IPS-15b (cell line): ENCODE data around the gene CA6.
"Not testable (repeated sequence)": the region's sequence is repeated elsewhere in the genome, so short reads cannot be mapped to it uniquely, and the experiment has no call there.

Experiments
- H3K27me3 ChIP-seq: one replicate; pipeline ENCODE4 v1.6.1; 2013; ENCODE audit warnings: low read length; ENCODE audit not compliant: control insufficient read depth, insufficient read depth
- H3K36me3 ChIP-seq: one replicate; pipeline ENCODE4 v1.6.1; 2013; ENCODE audit warnings: low read length; ENCODE audit not compliant: control insufficient read depth, insufficient read depth
- H3K4me1 ChIP-seq: one replicate; pipeline ENCODE4 v1.6.1; 2013; ENCODE audit warnings: mild to moderate bottlenecking, low read length; ENCODE audit not compliant: control insufficient read depth, insufficient read depth
- H3K4me3 ChIP-seq: one replicate; pipeline ENCODE4 v1.5.1; 2013; ENCODE audit warnings: low read depth, low read length
- H3K9ac ChIP-seq: one replicate; pipeline ENCODE4 v1.6.1; 2013; ENCODE audit warnings: low read depth, mild to moderate bottlenecking, low read length
- H3K9me3 ChIP-seq: one replicate; pipeline ENCODE4 v1.6.1; 2013; ENCODE audit warnings: mild to moderate bottlenecking, low read length; ENCODE audit not compliant: control insufficient read depth, insufficient read depth

CA6 gene

GRCh38 chr1:8910914-8911313 lies 34.8 kb upstream of the CA6 start:
- Histone ChIP-seq H3K4me1 (peaks cover 17% of the 10 kb centered on the region), H3K27me3 (no peaks in the 10 kb centered on the region), H3K4me3 (no peak overlapping the region), H3K9me3 (no peaks in the 10 kb centered on the region), H3K36me3 (no peaks in the 10 kb centered on the region), H3K9ac (no peak overlapping the region)

DNA sequence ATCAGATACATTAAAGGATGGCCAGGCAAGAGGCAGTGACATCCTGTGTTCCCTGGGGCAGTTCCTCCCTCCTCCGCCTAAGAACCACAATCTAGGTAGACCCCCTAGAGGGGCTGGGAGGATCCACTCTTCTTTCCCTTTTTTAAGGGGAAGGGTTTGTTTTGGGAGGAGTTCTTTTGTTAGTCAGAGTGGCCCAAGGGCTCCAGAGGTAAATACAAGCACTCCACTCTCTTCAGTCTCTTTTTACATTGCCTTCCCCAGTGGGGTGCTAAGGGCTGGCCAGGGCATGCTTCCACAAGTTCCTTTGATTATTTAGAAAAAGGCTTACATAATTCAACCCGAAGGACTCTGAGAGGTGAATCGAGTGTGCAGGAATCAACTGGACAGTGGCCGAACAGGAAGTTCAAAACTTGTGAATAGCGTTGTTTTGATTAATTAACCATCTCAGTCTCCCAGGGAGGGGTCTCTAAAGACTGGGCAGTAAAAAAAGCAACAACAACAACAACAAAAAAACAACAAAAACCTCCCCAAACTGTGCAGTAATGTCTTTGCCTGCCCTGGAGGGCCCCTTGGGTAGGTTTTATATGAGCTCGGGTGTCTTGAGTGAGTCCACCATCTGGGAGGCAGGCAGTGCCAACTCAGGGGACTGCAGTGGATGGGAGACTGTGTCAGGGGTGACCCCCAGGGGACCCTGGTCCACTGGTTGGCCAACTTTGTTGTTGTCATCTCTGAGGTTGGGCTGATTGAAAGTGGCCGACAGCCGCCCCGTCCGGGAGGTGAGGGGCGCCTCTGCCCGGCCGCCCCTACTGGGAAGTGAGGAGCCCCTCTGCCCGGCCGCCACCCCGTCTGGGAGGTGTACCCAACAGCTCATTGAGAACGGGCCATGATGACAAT lies 34.0 kb upstream of the CA6 start:
- no peaks in the 10 kb centered on the region for H3K36me3 ChIP-seq
- H3K4me3 ChIP-seq: no peak overlapping the region
- H3K9ac ChIP-seq: no peak overlapping the region
- H3K27me3 ChIP-seq: no peaks in the 10 kb centered on the region
- H3K9me3 ChIP-seq: no peaks in the 10 kb centered on the region
- peaks cover 18% of the 10 kb centered on the region for H3K4me1 ChIP-seq

DNA sequence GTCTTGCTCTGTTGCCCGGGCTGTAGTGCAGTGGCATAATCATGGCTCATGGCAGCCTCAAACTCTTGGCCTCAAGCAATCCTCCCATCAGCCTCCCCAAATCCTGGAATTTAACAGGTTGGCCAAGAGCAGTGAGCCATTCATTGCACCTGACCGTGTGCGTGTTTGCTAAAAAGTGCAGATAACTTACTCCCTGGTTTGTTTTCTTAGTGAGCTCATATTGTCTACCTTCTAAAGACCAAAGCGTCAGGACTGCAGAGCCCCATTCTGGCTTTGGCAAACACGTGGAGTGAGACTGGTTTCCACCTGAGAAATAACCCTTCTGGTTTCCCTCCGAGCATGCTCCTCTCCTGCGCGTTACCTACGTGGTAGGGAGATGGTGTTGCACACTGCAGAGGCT lies 32.2 kb upstream of the CA6 start:
- no peak overlapping the region for H3K9ac ChIP-seq
- no peaks in the 10 kb centered on the region for H3K36me3 ChIP-seq
- H3K27me3 ChIP-seq: no peaks in the 10 kb centered on the region
- H3K4me1 ChIP-seq: peaks cover 16% of the 10 kb centered on the region
- no peak overlapping the region for H3K4me3 ChIP-seq
- H3K9me3 ChIP-seq: no peaks in the 10 kb centered on the region

DNA sequence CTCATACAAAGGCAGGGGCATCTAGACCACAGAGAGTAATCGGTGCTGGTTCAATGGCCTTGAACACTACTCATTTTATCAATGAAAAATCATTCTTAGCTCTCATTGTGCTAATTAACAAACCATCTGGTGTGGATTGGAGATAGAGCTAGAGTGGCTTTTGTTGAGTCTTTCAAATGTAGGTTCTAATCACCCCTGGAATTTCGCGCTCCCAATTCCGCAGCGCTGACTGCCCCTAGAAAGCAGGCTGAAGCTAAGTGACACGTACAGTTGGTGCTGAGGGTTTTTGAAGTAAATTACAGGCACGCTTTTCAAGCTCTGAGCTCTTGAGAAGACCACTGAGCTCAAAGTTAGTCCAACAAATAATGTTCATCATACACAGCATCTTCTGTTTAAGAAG lies 31.2 kb upstream of the CA6 start:
- H3K36me3 ChIP-seq: no peaks in the 10 kb centered on the region
- no peaks in the 10 kb centered on the region for H3K27me3 ChIP-seq
- H3K9me3 ChIP-seq: no peaks in the 10 kb centered on the region
- H3K4me3 ChIP-seq: no peak overlapping the region
- H3K9ac ChIP-seq: no peak overlapping the region
- H3K4me1 ChIP-seq: peaks cover 16% of the 10 kb centered on the region

DNA sequence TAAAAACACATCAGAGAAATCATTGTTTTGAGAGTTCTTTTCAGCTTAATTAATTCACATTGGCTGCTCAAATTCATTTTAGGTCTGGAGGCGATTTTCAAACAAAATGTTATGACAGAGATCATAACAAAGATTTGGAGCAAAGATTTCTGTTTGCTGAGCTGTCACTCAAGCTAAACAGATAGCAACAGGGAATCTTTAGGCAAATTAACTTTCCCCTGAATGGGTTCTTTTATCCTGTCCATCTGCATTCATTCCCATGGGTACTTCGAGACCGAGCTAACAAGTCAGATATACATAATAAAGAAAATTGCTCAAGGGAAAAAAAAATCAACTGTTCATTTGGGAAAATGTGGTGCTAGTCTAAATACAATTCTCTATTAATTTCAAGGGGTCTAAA lies 30.2 kb upstream of the CA6 start:
- H3K27me3 ChIP-seq: no peaks in the 10 kb centered on the region
- no peaks in the 10 kb centered on the region for H3K9me3 ChIP-seq
- H3K4me1 ChIP-seq: peaks cover 16% of the 10 kb centered on the region
- no peak overlapping the region for H3K9ac ChIP-seq
- no peaks in the 10 kb centered on the region for H3K36me3 ChIP-seq
- no peak overlapping the region for H3K4me3 ChIP-seq

- not testable (repeated sequence) for H3K27me3 ChIP-seq, H3K36me3 ChIP-seq, H3K9me3 ChIP-seq, H3K9ac ChIP-seq, H3K4me3 ChIP-seq
- peaks cover 16% of the 10 kb centered on the region for H3K4me1 ChIP-seq
Observed at GRCh38 chr1:8917536-8917935, 28.1 kb upstream of the CA6 start.

GRCh38 chr1:8922962-8923361 lies 22.7 kb upstream of the CA6 start:
- H3K9ac ChIP-seq: no peak overlapping the region
- no peaks in the 10 kb centered on the region for H3K9me3 ChIP-seq
- H3K36me3 ChIP-seq: no peaks in the 10 kb centered on the region
- no peak overlapping the region for H3K4me3 ChIP-seq
- no peaks in the 10 kb centered on the region for H3K27me3 ChIP-seq
- no peaks in the 10 kb centered on the region for H3K4me1 ChIP-seq

DNA sequence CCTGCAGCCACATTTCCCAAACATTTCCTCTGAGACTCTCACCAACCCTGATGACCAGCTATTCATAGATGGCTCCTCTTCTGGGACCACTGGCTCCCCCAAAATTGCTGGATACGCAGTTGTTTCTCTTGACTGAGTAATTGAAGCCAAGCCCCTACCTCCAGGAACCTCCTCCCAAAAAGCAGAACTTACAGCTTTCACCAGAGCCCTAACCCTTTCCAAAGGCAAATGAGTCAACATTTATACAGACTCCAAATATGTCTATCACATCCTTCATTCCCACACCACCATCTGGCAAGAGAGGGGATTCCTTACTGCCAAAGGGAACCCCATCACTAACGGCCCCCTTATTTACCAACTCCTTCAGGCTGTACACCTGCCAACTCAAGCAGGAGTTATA lies 20.3 kb upstream of the CA6 start:
- H3K4me1 ChIP-seq: no peaks in the 10 kb centered on the region
- H3K36me3 ChIP-seq: no peaks in the 10 kb centered on the region
- H3K4me3 ChIP-seq: no peak overlapping the region
- H3K27me3 ChIP-seq: no peaks in the 10 kb centered on the region
- no peak overlapping the region for H3K9ac ChIP-seq
- H3K9me3 ChIP-seq: no peaks in the 10 kb centered on the region

- Histone ChIP-seq H3K27me3 (no peaks in the 10 kb centered on the region), H3K9ac (no peak overlapping the region), H3K4me3 (no peak overlapping the region), H3K36me3 (no peaks in the 10 kb centered on the region), H3K4me1 (no peaks in the 10 kb centered on the region), H3K9me3 (no peaks in the 10 kb centered on the region)
Observed at GRCh38 chr1:8925960-8926359, 19.7 kb upstream of the CA6 start.

- no peaks in the 10 kb centered on the region for H3K36me3 ChIP-seq
- no peaks in the 10 kb centered on the region for H3K9me3 ChIP-seq
- H3K27me3 ChIP-seq: no peaks in the 10 kb centered on the region
- no peak overlapping the region for H3K4me3 ChIP-seq
- H3K4me1 ChIP-seq: no peaks in the 10 kb centered on the region
- no peak overlapping the region for H3K9ac ChIP-seq
Observed at GRCh38 chr1:8926707-8927694, 18.7 kb upstream of the CA6 start.

GRCh38 chr1:8930116-8930515 lies 15.6 kb upstream of the CA6 start:
- Histone ChIP-seq H3K4me3 (no peak overlapping the region), H3K36me3 (no peaks in the 10 kb centered on the region), H3K4me1 (no peaks in the 10 kb centered on the region), H3K9me3 (no peaks in the 10 kb centered on the region), H3K9ac (no peak overlapping the region), H3K27me3 (no peaks in the 10 kb centered on the region)

DNA sequence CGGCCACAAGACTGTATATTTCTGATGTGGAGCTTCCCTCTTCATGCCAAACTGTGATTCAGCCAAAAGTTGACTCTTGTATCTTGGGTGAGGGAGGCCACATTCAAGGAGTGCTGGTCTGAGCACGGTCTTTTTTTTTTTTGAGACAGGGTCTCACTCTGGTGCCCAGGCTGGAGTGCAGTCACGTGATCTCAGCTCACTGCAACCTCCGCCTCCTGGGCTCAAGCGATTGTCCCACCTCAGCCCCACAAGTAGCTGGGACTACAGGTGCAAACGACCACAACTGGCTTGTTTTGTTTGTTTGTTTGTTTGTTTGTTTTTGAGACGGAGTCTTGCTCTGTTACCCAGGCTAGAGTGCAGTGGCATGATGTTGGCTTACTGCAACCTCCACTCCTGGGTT lies 8.6 kb upstream of the CA6 start:
- not testable (repeated sequence) for H3K4me1 ChIP-seq, H3K9me3 ChIP-seq, H3K36me3 ChIP-seq, H3K4me3 ChIP-seq, H3K27me3 ChIP-seq, H3K9ac ChIP-seq
